M059J (cell line): ENCODE results near the gene ABCC8. TPM values are rescaled to one million over a fixed set of nuclear protein-coding genes. Genes with fewer than 3 reads are reported as not detected.

Source experiments
- DNase-seq: peaks from one replicate; pipeline ENCODE4 v3.0.0-alpha.2; 2012; ENCODE audit warnings: low read depth
- total RNA-seq: library from RNA; depleted of rRNA; stranded (reverse); fragments of >200 nt; shearing (Covaris generic); gene quantifications from 2 replicates; pipeline ENCODE4 v1.2.3, GENCODE V29; 2014

ABCC8 gene
- total RNA-seq, 1 experiment from 2014 or later = not detected

DNA sequence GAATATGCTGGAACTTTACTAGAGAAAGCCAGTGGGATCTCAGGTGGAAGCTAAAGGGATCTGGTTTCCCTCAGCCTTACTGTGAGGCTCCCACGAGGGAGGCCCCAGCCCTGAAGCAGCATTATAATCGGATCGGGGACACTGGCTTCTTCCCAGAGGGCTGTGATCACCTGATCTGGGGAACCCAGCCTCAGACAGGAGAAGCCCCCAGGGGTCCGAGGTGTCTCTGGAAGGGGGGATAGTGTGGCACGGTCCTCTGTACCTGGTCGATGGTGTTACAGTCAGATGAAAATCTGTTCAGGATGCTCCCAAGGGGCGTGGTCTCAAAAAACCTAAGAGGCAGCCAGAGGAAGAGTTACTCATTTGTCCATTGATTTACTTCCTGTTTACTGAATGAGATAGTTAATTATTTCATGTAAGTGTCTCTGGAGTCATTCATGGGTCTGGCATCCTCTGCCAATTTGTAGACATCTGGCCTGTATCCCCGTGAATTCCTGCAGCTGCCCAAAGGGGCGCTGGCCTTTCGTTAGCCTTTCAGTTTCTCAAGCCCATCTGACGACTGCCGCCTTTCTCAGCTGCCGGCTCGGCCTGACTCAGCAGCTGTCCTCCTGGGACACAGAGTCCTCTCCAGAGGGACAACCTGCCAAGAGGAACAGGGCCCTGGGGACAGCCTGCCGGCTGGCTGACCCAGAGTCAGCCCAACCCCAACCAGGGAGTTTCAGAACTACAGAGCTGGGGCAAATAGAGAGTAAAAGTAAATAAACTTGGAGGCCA, 71.2 kb downstream of the ABCC8 start:
- DNase-seq = peak; percentile 78

DNA sequence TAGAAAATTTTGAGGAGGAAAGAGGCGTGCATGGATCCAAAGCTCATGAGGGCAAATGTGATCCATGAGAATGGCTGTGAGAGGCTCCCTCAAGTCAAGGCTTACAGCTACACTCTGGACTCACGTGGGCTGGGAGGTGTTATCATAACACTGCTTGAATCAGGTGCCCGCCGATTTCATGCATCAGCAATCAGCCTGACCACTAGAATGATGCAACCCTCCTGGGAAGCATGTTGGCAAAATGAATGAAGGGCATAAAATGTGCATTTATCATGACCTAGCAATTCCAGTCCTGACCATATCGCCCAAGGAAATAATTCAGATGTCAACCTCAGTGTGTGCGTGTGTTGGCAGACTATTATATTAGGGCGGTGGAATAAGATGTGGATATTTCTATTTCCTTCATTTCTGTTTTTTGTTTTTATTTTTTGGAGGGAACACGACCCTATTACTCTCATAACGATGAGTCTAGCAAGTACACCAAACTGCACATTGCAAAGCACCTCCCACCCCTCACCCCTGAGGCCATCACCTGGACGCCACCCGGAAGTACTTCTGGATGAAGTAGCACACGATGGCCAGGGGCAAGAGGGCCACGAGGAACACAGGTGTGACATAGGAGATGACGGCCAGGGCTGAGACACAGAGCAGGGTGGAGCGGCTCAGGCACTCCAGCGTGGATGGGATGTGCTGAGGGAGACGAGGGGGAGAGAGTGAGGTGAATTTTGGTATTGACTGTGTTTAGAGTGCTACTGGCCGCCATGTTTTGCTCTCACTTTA, 72.5 kb downstream of the ABCC8 start:
- DNase-seq = peak; percentile 93

DNA sequence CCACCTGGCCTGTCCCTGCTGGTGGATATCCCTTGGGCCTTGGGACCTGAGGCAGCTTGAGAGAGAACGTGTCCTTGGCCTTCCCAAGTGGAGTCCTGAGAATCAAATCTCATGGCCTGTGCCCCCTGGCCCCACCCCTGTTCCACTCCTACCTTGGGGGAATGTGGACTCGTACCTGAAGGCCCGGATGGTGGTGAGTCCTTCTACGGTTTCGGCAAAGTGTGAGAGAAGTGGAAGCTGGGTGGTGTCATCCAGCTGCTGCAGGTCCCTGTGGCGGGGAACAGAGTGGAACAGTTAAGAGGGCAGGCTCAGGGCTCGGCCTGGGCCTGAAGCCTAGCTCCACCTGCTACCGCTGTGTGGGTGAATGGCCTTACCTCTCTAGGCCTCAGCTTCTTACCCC, 74.2 kb downstream of the ABCC8 start:
- no peak for DNase-seq

DNA sequence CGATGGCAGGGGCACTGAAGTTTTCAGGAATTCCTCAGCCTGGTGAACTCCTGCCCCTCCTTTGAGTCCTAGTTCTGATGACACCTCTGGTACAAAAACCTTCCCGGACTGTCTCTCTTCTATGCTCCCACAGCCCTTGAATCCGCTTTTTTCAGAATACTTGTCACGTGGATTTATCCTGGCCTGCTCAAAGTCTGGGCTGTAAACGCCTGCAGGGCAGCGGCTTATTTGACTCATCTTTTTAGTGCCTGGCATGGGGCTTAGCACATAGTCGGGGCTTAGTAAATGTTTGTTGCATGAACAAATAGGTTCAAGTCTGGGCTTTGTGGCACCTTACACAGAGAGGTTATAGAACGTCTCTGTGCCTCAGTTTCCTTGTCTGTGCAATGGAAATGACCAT, 74.8 kb downstream of the ABCC8 start:
- DNase-seq = peak; percentile 43

DNA sequence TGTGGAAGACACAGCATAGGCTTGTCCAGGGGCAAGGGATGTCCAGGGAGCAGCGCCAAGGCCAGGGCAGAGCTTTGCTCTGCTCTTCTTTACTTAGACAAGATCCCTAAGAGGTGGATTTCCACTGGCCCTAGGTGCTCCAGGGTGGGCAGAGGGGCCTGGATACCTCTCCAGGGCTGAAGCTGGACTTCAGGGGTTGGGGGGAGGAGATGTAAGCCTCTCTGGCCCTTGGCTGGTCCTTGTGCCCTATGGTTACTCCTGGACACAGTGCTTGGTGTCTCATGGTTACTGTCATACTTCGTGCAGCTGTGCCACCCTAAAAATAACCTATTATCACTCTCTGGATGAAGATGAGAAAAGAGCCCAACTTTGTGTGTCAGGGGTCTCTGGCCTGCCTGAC, 75.3 kb downstream of the ABCC8 start:
- DNase-seq = no peak

DNA sequence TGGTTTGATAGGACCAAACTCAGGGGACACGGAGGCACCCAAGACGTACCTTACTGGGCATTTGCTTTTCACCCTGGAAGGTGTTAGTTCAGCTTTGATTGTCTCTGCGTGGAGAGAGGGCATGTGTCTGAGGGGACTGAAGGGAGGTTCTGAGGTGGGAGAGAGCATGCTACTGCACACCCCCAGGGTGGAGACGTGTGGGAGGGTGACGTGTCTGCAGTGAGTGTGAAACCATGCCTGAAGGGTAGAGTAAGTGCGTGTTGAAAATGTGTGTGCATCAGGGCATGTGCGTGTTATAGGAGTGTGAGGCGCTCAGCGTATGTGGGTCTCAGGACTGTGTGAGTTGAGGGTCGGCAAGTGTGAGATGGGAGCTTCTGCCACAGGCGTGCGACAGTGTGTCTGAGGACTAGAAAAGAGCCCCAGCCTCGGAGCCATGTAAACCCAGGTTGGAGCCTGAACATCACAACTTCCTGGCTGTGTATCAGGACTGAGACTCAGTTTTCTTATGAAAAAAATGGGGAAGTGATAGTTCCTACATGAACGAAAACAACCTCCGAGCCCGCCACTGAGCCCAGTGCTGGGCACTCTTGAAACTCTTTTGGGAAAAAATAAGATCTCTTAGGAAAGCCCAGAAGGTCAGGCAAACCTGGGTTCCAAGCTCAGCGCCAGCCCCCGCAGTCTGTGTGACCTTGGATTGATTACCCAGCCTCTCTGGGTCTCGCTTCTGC, 76.4 kb downstream of the ABCC8 start:
- DNase-seq = no peak

DNA sequence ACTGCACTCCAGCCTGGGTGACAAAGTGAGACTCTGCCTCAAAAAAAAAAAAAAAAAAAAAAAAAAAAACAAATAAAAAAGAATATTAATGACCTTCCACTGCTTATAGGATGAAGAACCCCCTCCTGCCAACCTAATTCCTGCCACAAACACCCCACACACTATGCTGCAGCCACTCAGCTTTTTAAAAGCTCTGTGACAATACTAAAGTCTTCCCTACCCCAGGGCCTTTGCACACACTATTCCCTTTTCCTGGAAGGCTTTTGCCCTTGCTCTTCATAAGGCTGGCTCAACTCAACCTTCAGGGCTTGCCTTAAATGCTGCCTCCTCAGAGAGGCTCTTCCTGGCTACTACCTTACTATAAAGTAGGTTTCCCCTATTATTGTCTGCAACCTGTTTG, 77.4 kb downstream of the ABCC8 start:
- no peak for DNase-seq

DNA sequence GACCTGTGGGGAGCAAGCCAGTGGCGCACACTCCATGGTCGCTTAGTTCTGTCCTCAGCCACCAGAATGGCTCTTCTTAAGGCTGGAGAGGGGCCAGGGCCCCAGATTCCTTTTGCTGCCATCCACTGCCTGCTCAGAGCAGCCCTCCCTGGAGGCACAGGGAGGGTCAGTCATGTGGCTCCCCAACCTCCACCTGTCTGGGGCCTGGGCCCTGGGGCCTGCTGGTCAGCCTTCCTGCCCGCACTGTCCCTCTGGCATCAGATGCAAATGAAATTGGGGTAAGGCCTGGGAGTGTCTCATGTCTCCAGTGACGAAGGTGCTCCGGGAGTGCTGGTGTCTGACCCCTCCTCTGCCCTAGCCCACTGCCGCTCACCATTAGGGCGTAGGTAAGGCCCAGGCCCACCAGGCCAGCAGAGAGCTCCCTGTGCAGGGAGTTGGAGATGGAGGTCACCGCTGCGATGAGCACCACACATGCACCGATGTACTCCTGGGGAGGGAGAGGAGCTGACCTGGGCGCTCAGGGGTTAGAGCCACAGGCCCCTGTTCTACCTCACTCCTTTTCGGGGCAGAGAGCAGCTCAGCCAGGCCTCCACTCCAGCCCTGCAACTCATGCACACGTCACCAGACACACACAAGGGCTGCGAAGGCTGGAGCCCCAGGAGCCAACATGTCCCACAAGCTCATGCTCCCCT, 79.2 kb downstream of the ABCC8 start:
- DNase-seq = no peak

DNA sequence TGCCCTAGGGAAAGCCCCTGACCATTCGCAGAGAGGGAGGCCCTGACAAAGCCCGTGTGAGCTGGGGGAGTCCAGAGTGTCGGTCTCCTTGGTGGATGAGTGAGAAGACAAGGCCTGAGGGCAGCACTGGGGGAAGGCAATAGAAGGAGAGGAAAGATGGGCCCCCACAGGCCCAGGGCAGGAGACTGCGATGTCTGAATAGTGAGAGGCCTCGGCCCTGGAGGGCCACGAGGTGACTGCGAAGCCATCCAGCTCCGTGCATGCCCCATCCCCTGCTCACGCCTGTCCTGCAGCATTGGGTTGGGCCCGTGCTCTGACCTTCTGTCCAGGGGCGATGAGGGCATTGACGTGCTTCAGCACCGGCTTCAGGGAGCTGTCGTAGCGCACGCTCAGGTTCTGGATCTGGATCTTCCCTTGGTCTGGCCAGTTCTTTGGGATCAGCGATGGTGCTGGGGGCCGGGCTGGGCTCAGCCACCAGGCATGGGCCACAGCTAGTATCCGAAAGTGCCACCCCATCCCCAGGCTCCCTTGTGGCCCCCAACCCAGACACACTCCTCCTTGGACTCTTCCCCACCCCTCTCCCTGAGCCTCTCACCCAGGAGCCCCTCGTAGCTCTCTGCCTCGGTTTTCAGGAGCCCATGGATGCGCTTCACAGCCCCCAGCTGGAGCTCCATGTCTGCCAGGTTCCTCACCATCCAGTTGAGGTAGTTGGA, 79.9 kb downstream of the ABCC8 start:
- DNase-seq = no peak

DNA sequence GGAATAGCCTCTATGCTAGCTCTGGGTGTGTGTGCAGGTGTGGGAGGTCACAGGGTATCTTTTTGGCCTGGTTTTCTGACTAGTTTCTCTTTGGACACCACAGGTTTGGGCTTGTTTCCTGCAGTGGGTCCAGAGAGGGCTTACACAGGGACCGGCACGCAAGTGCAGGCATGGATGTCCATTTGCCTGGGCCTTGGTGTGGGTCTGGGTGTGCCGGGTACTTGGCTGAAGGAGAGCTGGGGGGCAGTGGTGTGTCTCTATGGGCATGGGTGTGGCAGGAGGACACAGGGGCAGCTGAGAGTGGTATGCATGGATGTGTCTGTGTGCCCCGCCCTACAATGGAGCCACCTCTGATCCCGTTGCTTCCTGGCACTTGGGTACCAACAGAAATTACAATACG, 80.7 kb downstream of the ABCC8 start:
- no peak for DNase-seq

DNA sequence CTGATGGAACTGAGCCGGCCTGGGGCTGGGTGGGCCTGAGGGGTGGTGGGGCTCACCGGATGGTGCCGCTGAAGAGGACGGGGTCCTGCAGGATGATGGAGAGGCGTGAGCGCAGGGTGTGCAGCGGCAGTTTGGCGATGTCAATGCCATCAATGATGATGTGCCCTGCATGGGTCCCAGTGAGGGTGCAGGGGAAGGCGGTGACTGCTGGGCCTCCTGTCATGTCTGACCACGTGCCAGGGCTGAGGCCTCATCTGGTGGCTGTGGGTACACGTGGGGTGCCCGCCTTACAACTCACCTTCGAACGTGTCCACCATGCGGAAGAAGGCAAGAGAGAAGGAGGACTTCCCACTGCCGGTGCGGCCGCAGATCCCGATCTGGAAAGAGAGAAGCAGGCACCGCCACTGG, 81.1 kb downstream of the ABCC8 start:
- no peak for DNase-seq

DNA sequence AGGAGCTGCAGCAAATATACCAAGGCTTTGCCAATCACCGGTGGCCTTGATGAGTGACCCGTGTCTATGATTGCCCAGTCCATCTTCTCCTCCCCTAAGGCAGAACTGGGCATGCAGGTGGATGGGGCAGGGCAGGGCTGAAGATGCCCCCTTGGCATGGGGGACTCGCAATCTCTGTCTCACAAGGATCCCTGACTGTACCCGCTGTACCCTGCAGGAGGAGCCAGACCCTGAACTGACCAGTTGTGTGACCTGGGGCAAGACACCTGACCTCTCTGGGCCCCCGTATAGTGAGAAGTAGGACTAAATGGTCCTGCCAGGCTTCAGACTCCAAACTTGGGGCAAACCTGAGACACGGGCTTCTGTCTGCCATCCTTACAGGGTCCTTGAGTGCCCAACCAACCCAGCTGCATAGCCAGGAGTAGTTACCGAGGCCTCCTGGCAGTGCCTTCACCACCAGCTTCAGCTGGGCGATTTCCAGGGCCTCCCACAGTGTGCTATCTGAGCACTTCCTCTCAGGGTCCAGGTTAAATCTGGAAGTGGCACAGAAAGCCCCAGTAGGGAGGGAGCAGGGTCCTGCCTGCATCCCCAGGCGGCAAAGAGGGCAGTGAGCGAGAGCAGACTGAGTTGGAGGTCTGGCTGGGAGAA, 81.8 kb downstream of the ABCC8 start:
- no peak for DNase-seq

DNA sequence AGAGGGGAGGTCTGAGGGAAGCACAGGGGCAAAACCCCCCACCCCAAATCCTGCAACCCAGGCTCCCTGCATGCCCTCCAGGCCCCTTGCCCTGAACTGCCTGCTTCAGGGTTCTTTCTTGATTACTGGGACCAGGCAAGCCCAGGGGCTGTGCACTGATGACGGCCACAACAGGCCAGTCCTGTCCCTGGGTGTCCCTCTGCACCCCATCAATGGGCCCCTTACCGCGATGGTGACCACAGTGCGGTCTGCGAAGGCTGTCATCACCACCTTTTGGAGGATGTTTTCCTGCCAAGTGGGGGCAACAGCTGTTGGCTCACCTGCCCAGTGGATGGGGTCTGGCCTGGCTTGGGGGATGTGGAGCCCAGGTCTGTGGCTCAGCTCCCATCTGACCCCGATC, 83.2 kb downstream of the ABCC8 start:
- no peak for DNase-seq

DNA sequence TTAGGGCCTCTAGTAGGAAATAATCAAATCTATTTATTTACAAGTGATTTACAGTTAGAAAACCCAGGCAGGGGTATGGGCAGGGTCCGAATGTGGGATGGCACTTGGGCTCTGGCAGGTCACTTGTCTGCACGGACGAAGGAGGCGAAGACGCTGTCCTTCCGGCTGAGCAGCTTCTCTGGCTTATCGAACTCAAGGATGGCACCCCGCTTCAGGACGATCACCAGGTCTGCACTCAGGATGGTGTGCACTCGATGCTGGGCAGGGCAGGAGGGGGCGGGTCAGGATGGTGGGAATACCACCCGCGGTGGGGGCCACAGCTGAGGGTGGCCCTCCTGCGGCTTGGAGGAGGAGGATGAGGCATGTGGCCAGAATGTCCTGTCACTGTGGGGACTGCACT, 83.8 kb downstream of the ABCC8 start:
- DNase-seq = no peak

DNA sequence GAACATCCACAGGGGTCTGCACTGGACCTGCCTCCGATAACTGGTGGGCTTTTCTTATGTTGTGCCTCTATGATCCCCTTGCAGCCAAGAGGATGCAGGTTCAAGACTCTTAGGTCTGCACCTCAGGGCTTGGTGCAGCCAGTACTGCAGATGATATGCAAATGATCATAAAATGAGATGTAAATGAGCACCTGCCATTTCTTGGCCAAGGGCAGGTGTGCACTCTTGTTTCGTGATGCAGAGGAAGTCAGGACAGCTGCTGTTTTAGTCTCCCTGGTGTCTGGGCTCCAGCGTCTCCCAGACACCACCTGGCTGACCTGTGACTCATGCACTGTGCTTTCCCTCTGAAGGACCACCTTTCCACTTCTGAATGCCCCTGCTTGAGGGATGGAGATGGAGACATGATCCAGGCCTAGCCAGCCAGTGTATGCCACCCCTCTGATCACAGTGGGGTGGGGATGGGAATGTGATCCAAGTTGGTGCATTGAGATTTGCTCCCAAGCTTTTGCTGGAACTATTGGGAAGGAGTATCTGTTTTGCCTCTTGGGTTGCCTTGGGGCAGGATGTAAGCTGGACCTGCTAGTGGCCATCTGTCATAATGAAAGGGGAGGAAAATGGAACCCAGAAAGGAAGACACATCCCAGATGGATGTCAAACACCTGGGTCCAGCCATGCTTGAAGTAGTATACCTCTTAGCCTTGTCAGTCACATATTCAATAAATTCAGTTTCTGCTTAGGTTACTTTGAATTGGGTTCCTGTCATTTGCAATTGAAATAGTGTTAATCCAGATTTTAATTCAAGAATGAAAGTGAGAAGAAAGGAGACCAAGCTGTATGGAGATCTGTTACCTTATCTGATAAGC, 84.9 kb downstream of the ABCC8 start:
- no peak for DNase-seq

DNA sequence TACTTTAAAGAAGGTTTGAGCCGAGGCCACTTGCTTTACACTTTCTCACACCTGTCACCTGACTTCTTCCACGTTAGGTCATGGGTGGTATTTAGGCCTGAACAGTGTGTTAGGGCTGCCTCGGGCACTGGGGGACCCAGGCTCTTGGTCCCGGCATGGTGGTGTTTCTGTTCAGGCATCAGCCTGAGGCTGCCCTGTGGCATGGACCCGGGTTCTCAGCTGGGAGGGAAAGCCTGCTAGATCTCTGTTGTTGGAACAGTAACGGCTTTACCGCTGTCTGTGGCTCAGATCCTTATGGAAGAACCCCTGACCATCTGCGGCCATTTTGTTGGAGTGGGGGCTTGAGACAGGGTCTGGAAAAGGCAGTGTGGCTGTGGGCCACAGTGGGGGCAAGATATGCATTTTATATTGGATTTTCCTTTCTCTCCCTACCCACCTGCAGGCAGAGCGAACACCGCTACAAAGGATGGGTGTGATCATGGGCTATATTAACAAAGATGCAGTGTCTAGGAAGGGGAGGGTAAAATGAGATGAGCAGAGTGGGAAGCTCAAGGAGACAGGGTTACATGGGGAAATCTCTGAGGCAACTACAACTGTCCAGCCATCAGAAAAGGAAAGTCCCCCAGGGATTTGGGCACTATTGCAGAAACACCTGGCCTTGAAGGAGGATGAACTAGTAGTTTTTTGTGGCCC, 86.5 kb downstream of the ABCC8 start:
- DNase-seq = no peak

DNA sequence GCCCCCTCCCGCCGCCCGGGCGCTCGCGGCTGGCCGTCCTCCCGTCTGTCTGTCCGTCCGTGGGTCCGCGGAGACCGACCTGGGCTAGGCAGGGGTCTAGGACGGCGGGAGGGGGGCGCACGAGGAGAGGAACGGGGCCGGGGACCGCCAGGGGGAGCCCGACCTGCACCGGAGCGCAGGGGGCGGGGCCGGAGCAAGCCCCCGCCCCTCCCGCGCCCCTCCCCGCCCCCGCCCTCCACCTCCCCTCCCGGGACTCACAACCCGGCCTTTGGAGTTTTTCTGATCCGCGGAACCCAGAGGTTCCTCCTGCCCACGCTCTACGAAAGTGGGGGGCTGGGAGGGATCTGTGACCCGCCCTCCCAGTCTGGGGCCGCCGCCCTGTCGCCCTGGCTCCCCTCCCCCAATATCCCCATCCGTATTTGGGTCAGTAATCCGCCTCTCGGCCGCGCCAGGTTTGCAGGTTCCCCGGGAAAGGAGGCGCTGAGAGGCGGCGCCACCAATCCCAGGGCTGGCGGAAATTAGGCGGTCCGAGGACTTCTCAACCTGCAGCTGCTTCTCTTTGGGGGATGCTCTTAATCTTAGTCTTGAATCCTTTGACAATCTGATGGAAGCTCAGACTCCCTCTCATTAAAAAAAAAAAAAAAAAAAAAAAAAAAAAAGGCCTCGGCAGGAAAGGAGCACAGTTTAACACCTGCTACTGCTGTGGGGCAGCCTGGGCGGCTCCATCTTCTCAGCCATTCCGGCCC, 87.3 kb downstream of the ABCC8 start:
- DNase-seq = peak; percentile 50

DNA sequence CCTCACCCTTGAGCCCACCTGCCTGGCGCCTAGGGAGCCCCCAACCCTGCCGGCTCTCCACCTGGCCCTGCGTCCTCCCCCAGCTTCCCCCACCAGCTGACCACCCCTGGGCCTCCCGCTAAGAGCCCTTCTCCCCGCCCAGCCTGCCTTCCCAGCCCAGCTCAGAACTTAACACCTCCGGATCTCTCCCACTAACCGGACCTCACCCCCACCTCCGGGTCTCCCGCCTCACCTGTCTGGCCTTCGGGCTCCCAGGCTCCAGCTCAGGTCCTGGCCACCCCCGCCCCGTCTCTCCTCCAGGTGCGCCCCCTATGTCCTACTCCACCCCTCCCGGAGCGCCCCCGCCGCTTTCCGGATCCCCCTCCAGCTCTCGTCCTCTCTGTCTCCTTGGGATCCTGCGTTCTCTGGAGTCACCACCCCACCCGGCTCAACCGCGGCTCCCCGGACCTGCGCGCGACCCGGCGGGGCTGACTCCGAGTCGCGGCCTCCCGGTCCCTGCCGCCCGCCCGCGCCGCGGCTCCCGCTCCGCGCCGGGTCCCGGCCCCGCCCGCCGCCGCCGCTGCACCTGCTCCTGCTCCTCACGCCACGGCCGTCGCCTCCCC, 87.9 kb downstream of the ABCC8 start, which contains the start of gene KCNJ11:
Gene KCNJ11, minus strand, starts transcription at position 51 of the 602 bp plus-strand sequence. CDS start 568 bp downstream, outside the sequence.
- DNase-seq = no peak
